NCI-H82 treated with DMSO at 0.1 percent for 48 hours (cell line): ENCODE data around the gene FRMD8.

ENCODE experiments used
- DNase-seq: peaks from one replicate; lab custom pipeline; 2025; ENCODE audit not compliant: unreplicated experiment; lab: John Stamatoyannopoulos, UW

Gene FRMD8

DNA sequence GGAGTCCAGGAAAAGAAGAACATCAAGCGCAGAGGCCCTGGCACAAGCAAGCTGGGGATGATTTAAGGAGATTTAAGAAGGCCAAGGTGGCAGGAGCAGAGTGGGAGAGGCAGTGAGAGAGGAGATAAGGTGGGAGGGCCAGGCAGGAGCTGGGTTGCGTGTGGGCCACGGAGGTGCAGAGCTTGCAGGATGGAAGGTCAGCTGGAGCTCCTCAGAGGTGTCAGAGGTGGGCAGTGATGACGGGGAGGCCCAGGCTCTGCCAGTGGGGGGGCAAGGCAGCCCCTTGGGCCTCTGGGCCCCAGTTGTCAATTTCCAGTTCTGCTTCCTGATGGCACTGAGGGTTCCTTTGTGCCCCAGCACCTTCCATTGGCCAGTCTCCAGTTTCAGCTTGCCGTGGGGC lies 6.5 kb downstream of the FRMD8 start:
- DNase-seq = no peak

DNA sequence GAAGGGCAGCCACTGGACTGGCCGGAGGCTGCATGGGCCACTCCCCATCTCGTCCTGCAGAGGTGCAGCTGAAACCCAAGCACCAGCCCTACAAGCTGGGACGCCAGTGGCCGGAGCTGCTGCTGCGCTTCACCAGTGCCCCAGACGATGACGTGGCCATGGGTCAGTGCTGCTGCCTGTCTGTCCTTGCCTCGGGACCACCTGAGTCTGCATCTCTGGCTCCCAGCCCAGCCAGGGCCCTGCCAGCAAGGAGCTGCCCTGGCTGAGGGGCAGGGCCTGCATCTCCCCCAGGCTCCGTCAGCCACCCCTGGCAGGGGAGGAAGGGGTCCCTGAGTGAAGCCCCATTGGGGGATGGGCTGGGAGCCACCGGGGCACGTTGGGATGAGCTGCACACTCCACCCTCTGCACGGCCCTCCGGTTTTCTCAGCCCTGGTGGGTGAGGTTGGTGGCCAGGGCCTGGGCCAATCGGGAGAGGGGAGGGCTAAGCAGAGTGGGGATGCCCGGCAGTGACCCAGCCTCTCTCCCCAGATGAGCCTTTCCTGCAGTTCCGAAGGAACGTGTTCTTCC lies 7.2 kb downstream of the FRMD8 start:
- no peak for DNase-seq

DNA sequence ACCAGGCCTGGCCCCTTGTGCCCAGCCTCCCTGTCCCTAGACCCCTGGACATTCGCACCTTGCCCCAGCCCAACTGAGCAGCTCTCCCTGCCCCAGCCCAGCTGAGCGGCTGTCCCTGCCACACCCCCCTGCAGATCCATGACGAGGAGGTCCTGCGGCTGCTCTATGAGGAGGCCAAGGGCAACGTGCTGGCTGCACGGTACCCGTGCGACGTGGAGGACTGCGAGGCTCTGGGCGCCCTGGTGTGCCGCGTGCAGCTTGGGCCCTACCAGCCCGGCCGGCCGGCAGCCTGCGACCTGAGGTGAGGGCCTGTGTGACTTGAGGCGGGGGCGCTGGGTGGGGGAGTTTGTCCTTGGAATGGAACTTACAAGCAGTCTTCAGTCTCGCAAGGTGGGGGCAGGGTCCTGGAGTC lies 7.7 kb downstream of the FRMD8 start:
- DNase-seq = no peak

DNA sequence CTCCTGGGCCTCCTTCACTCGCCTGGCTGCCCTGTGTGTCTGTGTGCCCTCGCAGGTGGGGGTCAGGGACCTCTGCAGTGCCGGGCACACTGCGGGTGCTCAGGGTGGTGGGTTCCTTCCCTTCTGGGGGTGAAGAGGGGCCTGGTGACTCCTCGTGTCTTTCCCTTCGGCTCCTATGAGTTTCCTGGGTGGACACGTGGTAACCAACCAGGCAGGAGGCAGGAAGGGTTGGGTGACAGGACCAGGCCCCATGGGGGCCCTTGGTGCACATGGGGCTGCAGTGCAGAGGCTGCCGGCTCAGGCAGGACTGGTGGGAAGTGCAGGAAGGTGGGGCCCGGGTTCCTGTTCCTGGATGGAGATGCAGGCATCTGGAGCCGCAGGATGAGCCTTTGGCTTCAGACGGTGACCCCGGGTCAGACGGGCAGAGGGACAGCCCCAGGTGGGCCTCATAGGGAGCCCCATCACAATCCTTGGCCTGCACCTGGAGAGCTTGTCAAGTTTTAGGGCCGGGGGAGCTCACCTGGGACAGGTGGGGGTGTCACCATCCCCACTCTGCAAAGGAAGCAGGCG lies 9.6 kb downstream of the FRMD8 start:
- DNase-seq = no peak

DNA sequence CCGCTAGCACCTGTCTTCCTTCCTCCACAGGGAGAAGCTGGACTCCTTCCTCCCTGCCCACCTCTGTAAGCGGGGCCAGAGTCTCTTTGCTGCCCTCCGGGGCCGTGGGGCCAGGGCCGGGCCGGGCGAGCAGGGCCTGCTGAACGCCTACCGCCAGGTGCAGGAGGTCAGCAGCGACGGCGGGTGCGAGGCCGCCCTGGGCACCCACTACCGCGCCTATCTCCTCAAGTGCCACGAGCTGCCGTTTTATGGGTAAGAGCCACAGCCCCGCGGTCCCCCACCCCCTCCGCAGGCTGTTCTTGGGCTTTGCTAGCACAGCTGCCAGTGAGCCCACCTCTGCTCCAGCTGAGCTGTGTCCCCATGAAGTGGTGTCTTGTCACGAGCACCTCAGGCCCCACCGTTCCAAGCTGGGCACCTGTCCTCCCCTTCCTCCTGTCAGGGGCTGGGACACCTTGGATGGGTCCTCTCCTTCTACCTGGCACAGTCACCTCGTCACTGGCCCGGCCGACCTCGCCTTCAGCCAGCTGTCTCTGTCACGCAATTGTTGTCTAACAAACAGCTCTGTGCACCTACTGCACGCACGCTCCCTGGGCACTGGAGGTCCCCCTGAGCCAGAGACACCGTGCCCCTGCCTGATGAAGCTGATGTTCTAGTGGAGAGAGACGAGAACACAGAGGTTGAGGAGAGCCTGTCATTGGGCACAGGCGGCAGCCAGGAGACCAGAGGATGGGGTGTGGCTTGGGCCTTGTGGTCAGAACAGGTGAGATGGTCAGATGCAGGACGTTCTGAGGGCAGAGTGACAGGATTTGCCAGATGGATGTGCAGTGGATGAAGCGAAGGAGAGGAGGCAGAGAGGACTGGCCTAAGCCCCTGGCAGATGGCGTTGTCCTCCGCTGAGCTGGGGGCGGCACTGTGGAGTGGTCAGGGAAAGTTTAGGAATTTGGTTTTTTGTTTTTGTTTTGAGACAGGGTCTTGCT lies 10.6 kb downstream of the FRMD8 start:
- no peak for DNase-seq

DNA sequence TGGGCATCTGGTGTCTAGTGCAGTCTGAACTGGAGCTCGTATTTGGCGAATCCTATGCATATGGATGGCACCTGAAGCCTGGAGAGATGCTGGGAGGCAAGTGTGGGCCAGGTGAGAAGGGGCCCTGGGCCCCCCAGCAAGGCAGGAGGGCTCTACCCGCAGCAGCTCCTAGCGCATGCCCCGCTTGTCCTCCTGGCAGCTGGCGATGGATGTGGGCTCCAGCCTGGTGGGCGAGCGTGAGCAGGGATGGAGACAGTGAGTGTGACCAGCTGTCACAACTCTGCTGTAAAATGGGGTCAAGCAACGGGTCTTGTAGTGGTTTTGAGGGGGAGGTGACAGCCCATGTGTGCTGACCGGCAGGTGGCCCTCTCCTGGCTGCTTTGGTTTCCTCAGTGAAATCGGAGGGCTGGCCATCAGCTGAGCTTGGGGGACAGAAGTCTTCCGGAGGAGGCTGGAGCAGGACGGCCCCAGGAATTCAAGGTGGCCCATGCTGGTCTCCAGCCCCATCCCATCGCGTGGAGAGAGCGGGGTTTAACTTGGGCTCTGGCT lies 12.0 kb downstream of the FRMD8 start:
- DNase-seq = no peak

DNA sequence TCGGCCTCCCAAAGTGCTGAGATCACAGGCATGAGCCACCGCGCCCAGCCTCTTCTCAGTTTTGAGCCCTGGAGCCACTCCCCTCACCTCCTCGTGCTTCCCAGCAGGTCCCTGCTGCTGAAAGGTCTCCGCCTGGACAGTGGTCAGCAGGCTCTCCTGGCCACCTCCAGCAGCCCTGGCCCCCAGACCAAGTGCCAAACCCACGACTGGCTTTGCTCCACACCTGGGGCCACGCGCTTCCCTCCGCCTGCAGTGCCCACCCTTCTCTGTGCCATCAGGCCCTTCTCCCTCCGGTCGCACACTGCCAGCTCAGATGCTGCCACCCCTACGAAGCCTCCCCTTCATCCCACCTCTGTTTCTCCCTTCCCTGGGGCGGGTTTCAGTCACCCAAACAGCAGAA lies 12.8 kb downstream of the FRMD8 start:
- no peak for DNase-seq

DNA sequence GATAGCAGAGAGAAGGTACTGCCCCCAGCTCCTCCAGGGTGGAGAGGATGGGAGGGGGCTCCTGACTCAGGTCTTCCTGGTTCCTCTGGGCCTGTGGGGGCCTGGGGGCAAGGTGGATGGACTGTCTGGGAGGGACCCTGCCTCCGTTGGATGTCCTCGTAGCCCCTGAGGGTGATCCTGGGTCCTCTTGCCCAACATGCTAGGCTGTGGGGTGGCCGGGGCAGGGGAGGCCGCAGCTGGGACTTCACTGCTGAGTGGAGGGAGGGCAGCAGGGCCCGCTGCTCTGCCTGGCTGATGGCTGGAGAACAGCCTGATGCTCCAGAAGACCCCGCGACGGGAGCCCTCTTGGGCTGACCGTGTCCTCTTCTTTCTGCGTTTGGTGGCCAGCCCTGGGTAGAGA lies 13.4 kb downstream of the FRMD8 start:
- DNase-seq = no peak

DNA sequence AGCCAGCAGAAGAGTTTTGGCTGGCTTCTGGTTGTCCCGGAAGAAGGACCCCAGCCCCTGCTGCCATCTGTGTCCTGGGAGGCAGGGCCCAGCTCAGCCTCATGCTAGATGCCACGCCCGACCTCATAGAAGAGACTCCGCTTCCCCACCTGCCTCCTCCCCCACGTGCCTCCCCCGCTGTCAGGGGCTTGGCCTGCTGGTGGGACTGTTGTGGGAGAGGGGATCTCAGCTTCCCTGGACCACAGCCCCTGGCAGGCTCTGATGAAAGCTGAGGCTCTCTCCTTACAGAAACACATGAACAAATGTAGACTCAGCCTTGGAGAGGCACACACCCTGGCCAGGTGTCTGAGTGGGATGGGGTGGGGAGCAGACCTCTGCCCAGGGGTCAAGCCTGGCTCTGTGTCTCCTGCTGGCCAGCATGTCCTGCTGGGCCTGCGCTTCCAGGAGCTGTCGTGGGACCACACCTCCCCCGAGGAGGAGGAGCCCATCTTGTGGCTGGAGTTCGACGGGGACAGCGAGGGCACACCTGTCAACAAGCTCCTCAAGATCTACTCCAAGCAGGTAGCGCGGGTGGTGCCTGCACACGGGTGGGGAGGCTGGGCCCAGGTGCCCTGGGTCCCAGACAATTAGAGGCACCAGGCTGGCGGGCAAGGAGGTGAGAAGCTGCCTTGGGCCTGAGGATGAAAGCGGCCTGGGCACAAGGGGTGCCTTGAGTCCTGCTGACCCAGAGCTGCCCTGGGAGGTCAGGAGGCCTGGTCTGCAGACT lies 14.1 kb downstream of the FRMD8 start:
- no peak for DNase-seq

DNA sequence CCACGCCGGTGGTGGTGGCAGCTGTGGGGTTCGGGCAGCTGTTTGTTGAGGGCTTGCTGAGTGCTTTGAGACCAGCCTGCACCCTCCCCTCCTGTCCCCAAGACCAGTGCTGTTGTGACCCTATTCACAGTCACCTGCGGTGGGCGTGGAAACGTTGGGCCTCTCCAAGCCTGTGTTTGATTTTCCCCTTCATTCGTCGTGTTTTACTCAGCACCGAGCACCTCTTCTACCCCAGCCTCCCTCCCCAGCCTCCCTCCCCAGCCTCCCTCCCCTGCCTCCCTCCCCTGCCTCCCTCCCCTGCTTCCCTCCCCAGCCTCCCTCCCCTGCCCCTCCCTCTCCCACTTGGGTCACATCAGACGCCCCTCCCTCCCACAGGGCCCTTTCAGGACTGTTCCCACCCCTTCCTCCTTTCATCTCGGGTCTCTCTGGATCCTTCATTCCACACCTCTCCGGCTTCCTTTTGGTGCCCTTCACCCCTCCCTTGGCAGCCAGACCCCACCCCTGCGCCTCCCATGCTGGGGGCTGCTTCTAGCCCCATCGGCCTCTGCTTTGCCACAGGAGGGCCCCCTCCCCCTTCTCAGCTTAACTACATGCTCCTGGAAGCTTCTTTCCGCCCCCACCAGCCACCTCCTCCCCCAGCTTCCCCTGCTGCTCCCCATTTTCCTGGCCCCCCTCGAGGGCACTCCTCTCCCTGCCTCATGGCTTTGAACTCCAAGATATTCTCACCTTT lies 14.8 kb downstream of the FRMD8 start:
- DNase-seq = no peak

DNA sequence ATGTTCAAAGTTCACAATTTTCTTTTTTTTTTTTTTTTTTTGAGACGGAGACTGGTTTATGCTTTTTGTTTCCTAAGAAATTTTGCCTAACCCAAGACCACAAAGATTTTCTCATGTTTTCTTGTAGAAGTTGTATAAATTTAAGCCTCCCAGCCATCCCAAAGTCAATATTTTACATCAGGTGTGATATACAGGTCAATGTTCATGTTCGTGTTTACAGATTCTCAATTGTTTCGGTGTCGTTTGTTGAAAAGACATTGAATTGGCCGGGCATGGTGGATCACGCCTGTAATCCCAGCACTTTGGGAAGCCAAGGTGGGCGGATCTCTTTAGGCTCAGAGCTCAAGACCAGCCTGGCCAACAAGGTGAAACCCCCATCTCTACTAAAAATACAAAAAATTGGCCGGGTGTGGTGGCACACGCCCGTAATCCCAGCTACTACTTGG lies 15.4 kb downstream of the FRMD8 start:
- no peak for DNase-seq

DNA sequence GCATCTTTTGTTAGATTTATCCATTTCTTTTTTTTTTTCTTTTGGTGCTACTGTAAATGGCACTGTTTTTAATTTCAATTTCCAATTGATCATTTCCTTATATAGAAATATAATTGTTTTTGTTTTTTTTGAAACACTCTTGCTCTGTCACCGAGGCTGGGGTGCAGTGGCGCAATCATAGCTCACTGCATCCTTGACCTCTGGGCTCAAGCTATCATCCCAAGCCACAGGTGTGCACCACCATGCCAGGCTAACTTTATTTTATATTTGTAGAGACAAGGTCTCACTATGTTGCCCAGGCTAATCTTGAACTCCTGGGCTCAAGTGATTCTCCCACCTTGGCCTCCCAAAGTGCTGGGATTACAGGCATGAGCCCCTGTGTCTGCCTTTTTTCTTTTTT lies 16.4 kb downstream of the FRMD8 start:
- no peak for DNase-seq

DNA sequence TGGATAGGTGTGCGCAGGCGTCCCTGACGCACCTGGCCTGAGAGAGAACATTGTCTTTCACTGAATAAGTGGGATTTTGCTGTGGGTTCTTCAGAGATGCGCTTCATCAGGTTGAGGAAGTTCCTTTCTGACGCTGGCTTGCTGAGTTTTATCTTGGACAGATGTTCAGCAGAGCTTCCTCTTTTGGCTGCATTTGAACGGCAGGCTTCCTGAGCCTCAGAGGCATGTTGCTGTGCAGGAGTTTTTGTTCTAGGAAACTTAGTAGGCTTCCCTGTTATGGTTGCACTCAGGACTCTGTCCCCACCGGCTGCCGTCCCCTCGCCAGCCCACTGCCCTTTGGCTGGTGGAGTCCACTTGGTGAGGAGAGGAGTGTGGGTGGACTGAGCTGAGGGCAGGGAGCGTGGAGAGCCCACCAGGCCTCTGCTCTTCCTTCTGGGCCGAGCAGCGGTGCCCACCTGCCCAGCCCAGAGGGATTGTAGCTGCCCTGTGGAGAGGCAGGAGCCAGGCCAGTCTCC lies 17.2 kb downstream of the FRMD8 start:
- no peak for DNase-seq

DNA sequence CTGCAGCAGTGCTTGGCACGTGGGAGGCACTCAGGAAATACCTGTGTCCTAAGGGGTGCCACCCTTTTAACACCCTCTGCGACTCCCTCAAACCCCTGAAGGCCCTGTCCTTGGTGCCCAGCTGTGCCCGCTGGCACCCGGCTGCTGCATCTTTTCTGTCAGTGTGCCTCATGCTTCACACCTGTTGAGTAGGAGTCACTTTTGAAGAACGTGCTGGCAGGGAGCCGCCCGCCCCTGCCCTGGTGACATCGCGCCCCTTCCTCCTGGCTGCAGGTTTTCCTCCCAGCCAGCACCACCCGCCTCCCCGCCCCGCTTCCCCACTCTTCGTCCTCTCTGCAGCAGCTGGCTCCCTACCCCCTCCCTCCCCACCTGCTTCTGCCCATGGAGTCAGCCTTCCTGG lies 17.8 kb downstream of the FRMD8 start:
- DNase-seq = no peak

DNA sequence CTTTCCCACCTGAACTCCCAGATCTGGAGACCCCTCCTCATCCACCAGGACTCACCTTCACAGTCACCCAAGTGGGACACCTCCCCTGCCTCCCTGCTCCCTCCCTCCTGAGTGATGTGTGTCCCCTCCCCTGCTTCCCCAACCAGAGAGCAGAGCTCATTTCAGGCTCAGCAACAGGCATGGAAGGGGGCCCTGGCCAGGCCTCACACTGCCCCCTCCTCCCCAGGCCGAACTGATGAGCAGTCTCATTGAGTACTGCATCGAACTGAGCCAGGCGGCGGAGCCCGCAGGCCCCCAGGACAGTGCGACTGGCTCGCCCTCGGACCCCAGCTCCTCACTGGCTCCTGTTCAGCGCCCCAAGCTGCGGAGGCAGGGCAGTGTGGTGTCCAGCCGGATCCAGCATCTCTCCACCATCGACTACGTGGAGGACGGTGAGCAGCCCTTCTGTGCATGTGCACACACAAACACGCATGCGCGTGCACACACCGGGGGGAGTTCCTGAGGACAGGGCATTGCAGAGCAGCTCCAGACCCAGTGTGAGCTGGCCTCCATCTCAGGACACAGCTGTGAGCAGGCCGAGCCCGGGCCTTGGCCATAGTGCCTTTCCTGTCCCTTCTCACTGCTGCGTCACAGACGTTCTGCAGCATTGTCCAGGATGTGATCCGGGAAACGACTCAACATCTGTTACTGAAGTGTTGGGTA lies 18.4 kb downstream of the FRMD8 start:
- no peak for DNase-seq

DNA sequence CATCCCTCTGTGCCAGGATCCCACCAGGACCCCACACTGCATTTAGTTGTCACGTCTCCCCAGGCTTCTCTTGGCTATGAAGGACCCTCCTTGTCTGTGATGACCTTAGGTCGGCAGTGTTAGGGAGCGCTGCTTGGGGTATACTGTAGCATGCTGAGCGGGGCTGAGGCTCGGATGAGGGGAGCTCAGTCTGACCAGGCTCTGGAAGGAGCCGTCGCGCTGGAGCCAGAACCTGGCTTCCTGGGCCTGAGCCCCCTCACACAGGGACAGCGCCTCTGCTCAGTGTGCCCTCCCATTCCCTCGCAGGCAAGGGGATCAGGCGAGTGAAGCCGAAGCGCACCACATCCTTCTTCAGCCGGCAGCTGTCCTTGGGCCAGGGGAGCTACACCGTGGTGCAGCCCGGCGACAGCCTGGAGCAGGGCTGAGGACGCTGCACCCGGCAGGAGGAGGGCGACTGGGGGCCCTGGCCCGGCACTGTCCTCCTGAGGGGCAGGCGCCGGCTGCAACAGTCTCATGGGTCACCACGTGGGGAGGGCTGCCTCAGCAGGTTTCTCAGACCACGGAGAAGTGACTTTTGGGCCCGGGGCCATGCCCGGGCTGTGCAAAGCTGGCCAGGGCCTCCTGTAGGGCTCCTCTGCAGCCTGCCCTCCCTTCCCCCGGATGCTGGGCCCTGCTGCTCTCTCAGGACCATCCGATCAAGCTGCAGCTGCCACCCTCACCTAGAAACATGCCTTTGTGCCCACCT lies 24.7 kb downstream of the FRMD8 start:
- no peak for DNase-seq

DNA sequence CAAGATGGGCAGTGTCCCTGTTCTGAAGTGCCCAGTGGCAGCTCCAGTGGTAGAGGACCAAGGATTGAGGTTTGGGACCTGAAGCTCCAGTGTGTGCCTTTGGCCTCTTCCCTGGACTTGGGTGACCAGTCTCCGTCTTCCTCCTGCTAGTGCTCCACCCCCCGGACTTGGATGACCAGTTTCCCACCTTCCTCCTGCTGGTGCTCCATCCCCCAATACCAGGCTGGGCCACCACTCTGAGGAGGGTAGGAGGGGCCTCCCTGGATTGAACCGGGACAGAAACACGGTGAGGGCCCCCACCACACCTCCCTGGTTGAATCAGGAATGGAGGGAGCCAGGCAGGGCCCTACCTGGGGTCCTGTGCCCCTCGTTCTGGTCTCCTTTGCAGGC lies 25.2 kb downstream of the FRMD8 start:
- no peak for DNase-seq

DNA sequence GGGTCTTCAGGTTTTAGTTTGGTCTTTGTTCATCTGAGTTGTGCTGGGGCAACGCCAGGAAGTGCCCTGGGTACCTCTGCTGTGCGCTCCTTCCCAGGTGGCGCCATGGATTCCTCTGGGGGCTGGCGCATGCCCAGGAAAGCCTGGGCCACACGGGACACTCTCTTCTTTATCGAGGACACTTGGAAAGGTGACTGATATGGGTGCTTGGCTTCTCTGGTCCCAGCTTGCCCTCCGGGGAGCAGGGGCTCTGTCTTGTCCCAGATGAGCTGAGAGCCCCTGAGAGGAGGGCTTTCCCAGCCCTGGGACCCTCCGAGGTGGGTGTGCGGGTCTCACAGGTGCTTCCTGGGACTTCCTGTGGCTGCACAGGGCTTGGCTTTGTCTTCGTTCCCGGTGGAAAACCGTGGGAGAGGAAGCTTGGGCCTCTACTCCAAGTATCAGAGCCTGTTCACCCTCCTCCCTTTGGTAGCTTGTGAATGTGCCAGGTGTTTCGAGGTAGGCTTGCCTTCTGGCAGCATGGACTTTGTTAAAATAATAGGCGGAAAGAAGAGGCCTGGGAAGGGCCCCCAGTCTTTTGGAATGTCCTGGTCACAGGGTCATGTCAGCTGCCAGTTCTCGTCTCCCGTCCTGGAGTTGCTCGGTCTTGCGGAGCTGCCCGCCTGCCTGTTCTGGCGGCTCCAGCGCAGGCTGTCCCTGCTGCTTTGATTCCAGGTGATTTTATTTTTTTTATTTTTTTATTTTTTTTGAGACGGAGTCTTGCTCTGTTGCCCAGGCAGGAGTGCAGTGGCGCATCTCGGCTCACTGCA lies 26.0 kb downstream of the FRMD8 start:
- no peak for DNase-seq
